GM10266 (cell line): ENCODE measurements around the gene FOXF1.

Source experiments
- DNase-seq: peaks from one replicate; pipeline ENCODE4 v3.0.0; 2012; ENCODE audit errors: extremely low spot score
- TF ChIP-seq, protein P1 (sequence below): IDR thresholded peaks from 2 replicates; pipeline ENCODE4 v1.5.1; 2012; ENCODE audit warnings: mild to moderate bottlenecking, low read depth; ENCODE audit not compliant: control insufficient read depth, insufficient read depth; ENCODE audit errors: missing control alignments

Gene FOXF1

GRCh38 chr16:86525696-86526095, 15.4 kb downstream of the FOXF1 start:
- DNase-seq = no peak
- TF ChIP-seq, protein P1, sequence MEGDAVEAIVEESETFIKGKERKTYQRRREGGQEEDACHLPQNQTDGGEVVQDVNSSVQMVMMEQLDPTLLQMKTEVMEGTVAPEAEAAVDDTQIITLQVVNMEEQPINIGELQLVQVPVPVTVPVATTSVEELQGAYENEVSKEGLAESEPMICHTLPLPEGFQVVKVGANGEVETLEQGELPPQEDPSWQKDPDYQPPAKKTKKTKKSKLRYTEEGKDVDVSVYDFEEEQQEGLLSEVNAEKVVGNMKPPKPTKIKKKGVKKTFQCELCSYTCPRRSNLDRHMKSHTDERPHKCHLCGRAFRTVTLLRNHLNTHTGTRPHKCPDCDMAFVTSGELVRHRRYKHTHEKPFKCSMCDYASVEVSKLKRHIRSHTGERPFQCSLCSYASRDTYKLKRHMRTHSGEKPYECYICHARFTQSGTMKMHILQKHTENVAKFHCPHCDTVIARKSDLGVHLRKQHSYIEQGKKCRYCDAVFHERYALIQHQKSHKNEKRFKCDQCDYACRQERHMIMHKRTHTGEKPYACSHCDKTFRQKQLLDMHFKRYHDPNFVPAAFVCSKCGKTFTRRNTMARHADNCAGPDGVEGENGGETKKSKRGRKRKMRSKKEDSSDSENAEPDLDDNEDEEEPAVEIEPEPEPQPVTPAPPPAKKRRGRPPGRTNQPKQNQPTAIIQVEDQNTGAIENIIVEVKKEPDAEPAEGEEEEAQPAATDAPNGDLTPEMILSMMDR = no peak

DNA sequence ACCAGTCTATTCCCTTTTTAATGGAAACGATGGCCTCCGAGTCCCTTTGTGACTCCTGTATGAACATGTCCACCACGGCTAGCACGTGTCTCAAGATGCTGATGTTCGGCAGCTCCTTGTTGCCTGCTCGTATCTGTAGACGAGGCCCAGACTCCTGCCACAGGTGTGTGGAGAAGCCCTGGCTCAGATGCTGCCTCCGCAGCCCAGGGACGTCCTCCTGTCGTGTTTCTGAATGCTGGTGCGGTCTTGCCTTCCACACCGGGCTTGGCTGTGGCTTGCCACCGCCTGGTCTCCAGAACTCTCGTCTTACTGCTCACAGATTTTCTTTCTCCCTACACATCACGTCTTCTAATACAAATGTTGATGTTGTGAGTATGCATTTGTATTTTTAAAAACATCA, 17.0 kb downstream of the FOXF1 start:
- DNase-seq = no peak
- TF ChIP-seq, protein P1 = no peak

GRCh38 chr16:86528061-86528929, 18.0 kb downstream of the FOXF1 start:
- no peak for DNase-seq
- TF ChIP-seq, protein P1 = no peak

GRCh38 chr16:86529160-86529559, 18.8 kb downstream of the FOXF1 start:
- no peak for DNase-seq
- TF ChIP-seq, protein P1 = no peak

GRCh38 chr16:86530251-86531190, 20.2 kb downstream of the FOXF1 start:
- TF ChIP-seq, protein P1 = no peak
- DNase-seq = no peak

- DNase-seq = no peak
- TF ChIP-seq, protein P1 = no peak
These were observed 20.8 kb downstream of the FOXF1 start for GRCh38 chr16:86531191-86531545.
